Measurements from ENCODE around the gene FRMPD2. TPM values are rescaled to one million over a fixed set of nuclear protein-coding genes. Genes with fewer than 3 reads are reported as not detected.

The FRMPD2 gene
- total and polyA plus RNA-seq, 12 donors: under 0.01 to 0.55 TPM; not detected in 10

DNA sequence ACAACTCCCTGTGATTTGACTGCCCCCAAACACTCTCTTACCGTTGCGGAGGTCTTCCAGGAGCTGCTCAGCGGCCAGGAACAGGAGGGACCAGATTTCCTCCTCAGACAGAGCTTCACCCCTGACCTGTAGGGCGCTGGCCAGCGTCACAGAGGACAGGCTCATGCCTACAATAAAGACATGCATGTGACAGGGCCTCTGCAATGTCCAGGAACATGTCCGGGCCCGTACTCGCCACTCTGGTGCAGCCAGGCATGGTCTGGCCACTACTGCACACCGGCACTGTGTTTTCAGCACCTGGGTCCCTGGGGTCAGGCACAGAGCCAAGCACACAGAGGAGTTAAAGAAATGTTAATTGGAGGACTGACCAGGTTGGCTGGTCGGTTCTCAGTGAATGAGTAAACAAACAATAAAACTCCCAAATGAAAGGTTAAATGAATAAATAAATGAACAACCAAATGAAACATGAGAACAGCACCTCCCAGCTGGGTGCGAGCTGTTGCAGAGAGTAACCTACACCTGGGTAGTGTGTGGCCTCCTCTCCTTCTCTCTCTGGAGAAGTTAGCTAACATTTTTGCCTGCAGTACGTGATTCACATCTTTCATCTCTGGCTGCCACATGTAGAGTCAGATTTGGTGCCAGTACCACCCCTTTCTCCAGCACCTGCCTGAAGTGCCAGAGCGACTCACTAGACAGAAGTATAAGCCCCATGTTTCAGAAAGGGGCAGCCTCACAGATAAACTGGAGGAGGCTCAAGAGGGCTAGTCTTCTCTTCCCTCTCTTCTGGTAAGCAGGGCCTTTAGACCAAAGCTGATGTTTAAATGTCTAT is 22.8 kb downstream of the FRMPD2 start:
- intact Hi-C loops (cut with DNase I): no loop called here
- no peaks in the 10 kb centered on the region for H3K27me3 ChIP-seq
- no peaks in the 10 kb centered on the region for H3K9me3 ChIP-seq (replicated peaks in 1 of 3)
- no peak for TF ChIP-seq POLR2A (IDR thresholded peaks at IDR 0.05)
- TF ChIP-seq, protein P1, sequence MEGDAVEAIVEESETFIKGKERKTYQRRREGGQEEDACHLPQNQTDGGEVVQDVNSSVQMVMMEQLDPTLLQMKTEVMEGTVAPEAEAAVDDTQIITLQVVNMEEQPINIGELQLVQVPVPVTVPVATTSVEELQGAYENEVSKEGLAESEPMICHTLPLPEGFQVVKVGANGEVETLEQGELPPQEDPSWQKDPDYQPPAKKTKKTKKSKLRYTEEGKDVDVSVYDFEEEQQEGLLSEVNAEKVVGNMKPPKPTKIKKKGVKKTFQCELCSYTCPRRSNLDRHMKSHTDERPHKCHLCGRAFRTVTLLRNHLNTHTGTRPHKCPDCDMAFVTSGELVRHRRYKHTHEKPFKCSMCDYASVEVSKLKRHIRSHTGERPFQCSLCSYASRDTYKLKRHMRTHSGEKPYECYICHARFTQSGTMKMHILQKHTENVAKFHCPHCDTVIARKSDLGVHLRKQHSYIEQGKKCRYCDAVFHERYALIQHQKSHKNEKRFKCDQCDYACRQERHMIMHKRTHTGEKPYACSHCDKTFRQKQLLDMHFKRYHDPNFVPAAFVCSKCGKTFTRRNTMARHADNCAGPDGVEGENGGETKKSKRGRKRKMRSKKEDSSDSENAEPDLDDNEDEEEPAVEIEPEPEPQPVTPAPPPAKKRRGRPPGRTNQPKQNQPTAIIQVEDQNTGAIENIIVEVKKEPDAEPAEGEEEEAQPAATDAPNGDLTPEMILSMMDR (IDR thresholded peaks at IDR 0.05): no peak
- no peaks in the 10 kb centered on the region for H3K4me1 ChIP-seq (replicated peaks in 1 of 2)
- no peak overlapping the region for H3K27ac ChIP-seq
- 72 to 81% (median 76%) methylated on average over 13 of the region's 13 CpGs for WGBS, 4 donors
- H3K36me3 ChIP-seq (replicated peaks in 1 of 2): no peaks in the 10 kb centered on the region
- peak in 1 of 7 donors; percentile 11 for DNase-seq
- H3K4me3 ChIP-seq: no peak overlapping the region

DNA sequence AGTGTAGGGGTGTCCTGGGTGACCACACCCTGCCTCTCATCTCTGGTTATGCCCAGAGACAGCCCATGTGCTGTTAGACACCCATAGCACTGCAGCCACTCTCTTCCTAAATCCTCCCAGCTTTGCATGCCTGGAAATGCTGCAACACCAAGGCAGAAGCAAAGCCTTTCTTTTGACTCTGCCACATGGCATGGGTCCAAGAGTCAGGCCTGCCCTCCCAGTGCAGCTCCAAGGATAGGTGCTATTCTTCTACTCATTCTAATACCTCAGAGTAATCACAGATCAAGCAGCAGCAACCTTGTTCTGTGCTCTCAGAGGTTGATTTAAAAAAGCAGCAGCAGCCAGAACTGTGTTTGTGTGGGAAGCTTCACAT is 23.4 kb downstream of the FRMPD2 start:
- intact Hi-C loops (cut with DNase I): no loop called here
- no peaks in the 10 kb centered on the region for H3K27me3 ChIP-seq
- TF ChIP-seq, protein P1 (IDR thresholded peaks at IDR 0.05): no peak
- TF ChIP-seq POLR2A (IDR thresholded peaks at IDR 0.05): no peak
- no peaks in the 10 kb centered on the region for H3K36me3 ChIP-seq (replicated peaks in 1 of 2)
- DNase-seq: peak in 4 of 7 donors; percentile 30 to 44 (median 34)
- H3K4me1 ChIP-seq (replicated peaks in 1 of 2): no peaks in the 10 kb centered on the region
- H3K27ac ChIP-seq: no peak overlapping the region
- no peaks in the 10 kb centered on the region for H3K9me3 ChIP-seq (replicated peaks in 1 of 3)
- H3K4me3 ChIP-seq: no peak overlapping the region

DNA sequence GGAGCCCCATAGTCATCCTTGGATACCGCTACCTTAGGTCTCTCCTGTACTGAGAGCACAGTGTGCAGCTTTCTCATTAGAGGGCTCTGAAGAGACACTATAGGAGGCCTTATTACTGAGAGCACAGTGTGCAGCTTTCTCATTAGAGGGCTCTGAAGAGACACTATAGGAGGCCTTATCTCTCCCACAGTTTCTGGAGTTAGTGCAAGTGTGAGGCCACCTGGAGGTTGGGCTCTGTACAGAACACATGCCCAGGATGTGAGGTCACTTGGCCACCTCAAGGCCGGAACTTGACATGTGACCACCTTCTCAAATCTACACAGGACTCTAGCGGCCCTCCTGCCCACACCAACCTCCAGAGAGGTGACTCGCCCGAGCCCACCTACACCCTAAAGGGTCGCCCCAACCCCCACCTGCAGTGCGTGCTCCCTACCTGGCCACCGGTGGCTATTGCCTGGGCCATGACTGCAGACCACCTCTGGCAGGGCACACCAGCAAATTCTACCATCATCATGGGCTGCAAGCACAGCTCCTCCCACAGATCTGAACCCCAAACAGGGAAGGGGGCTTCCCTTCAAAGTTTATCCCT is 24.6 kb downstream of the FRMPD2 start:
- H3K4me3 ChIP-seq: no peak overlapping the region
- no peaks in the 10 kb centered on the region for H3K27me3 ChIP-seq
- peak in 1 of 7 donors; percentile 3 for DNase-seq
- 89 to 95% (median 93%) methylated on average over 4 to 8 of the region's 8 CpGs for WGBS, 4 donors
- TF ChIP-seq, protein P1 (IDR thresholded peaks at IDR 0.05): no peak
- no peak for TF ChIP-seq POLR2A (IDR thresholded peaks at IDR 0.05)
- H3K9me3 ChIP-seq (replicated peaks in 1 of 3): no peaks in the 10 kb centered on the region
- intact Hi-C loops (cut with DNase I): no loop called here
- H3K4me1 ChIP-seq (replicated peaks in 1 of 2): no peaks in the 10 kb centered on the region
- no peak overlapping the region for H3K27ac ChIP-seq
- no peaks in the 10 kb centered on the region for H3K36me3 ChIP-seq (replicated peaks in 1 of 2)

DNA sequence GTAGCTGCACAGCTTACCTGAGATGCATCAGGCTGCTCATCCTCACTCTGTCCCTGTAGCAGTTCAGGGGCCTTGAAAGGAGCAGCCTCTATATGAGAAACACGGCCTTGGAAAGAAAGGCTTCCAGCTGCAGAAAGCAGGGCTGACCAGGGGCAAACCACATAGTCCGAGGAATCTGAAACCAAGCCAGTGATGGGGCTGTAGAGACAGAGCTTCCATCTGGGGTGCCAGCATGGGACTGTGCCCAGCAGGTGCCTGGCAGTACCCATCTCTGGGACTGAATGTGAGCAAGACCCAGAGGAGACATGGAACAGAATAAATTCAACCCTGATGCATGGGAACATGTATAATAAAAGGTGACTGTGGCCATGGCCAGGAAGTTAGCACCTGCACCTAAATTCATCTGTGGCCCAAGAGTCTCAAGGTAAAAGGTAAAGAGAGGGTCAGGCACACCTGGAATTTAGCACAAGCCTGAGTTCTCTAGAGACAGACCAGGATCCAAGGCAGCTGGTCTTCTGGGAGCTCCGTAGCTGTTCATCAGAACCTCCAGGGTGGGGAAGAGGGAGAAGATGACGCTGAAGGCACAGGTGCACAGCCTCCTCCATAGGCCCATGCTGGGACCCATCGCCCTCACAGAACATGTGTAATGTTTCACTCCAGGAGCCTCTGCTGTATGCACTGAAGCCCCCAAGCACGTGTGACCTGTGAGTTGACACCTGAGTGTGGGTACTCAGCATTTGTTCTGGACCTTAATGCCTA is 25.3 kb downstream of the FRMPD2 start:
- no peak overlapping the region for H3K4me3 ChIP-seq
- no peaks in the 10 kb centered on the region for H3K36me3 ChIP-seq (replicated peaks in 1 of 2)
- peak in 1 of 7 donors; percentile 6 for DNase-seq
- no peaks in the 10 kb centered on the region for H3K9me3 ChIP-seq (replicated peaks in 1 of 3)
- H3K27me3 ChIP-seq: no peaks in the 10 kb centered on the region
- no peaks in the 10 kb centered on the region for H3K4me1 ChIP-seq (replicated peaks in 1 of 2)
- H3K27ac ChIP-seq: no peak overlapping the region
- intact Hi-C loops (cut with DNase I): no loop called here
- 64 to 83% (median 72%) methylated on average over 6 of the region's 6 CpGs for WGBS, 4 donors
- TF ChIP-seq POLR2A (IDR thresholded peaks at IDR 0.05): no peak
- TF ChIP-seq, protein P1 (IDR thresholded peaks at IDR 0.05): no peak

Data from adrenal gland (tissue), 12 donors.